ENCODE measurements around the gene KLHL30.

KLHL30 gene

GRCh38 chr2:238099714-238100048, 38.8 kb upstream of the KLHL30 start:
- H3K9me3 Mint-ChIP-seq, result no peaks in the 10 kb centered on the region
- H3K27me3 Mint-ChIP-seq (ENCODE audit: low read depth), result no peaks in the 10 kb centered on the region
- DNase-seq (ENCODE audit: low spot score), result no peak
- H3K36me3 Mint-ChIP-seq (ENCODE audit: low read depth), result peaks cover 8% of the 10 kb centered on the region
- H3K27ac Mint-ChIP-seq, result no peak overlapping the region
- no peak overlapping the region for H3K4me3 Mint-ChIP-seq
- H3K4me1 Mint-ChIP-seq (ENCODE audit: low read depth), result no peaks in the 10 kb centered on the region

GRCh38 chr2:238100049-238100820, 38.2 kb upstream of the KLHL30 start, which contains the start of gene ESPNL:
ESPNL (plus strand) TSS chr2:238100340; CDS start chr2:238100420, 80 bp downstream.
- no peaks in the 10 kb centered on the region for H3K9me3 Mint-ChIP-seq
- H3K4me1 Mint-ChIP-seq (ENCODE audit: low read depth), result no peaks in the 10 kb centered on the region
- no peaks in the 10 kb centered on the region for H3K27me3 Mint-ChIP-seq (ENCODE audit: low read depth)
- DNase-seq (ENCODE audit: low spot score), result no peak
- peaks cover 8% of the 10 kb centered on the region for H3K36me3 Mint-ChIP-seq (ENCODE audit: low read depth)
- no peak within 1 kb of the TSS for H3K4me3 Mint-ChIP-seq
- no peak within 1 kb of the TSS for H3K27ac Mint-ChIP-seq

- no peaks in the 10 kb centered on the region for H3K4me1 Mint-ChIP-seq (ENCODE audit: low read depth)
- H3K27me3 Mint-ChIP-seq (ENCODE audit: low read depth), result no peaks in the 10 kb centered on the region
- H3K27ac Mint-ChIP-seq, result no peak overlapping the region
- no peak overlapping the region for H3K4me3 Mint-ChIP-seq
- no peaks in the 10 kb centered on the region for H3K9me3 Mint-ChIP-seq
- peaks cover 8% of the 10 kb centered on the region for H3K36me3 Mint-ChIP-seq (ENCODE audit: low read depth)
- DNase-seq (ENCODE audit: low spot score), result no peak
Measured at GRCh38 chr2:238100821-238101771, 37.4 kb upstream of the KLHL30 start.

DNA sequence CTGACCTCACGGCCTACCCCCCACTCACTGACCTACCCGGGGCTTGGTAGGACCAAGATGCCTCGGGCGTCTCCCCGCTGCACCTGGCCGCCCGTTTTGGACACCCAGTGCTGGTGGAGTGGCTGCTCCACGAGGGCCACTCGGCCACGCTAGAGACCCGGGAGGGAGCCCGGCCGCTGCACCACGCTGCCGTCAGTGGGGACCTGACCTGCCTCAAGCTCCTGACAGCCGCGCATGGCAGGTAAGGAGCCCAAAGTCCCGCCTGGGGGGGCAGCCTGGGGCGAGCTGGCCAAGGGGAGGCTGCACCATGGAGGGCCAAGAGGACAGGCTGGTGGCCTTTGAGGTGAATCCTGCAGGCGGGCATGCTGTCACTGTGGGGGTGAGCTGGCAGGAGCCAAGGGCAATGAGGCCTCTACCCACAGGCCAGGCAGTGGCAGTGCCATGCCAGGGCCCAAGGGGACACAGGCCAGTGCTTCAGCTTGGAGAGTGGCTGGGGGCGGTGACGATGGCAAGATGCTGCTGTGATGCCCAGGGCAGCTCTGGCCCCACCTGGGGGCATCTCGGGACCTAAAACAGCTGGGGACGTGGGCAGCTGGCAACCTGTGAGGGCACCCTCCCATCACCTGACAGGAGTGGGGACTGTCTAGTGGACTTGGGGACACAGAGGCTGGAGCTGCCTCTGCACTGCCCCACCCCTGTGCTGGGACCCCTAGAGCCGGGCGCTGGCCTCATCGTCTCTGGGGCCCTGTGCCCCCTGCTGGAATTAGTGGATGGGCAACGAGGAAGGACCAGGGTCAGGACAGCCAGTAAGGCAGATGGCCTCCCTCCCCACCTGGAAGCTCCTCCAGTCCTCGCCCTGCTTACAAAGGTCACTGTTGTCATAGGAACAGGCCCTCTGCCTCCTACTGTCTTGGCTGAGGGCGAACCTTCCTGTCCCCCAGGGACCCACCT, 36.3 kb upstream of the KLHL30 start:
- Mint-ChIP-seq H3K9me3 (no peaks in the 10 kb centered on the region), H3K4me3 (no peak overlapping the region), H3K4me1 (ENCODE audit: low read depth) (no peaks in the 10 kb centered on the region), H3K27ac (no peak overlapping the region), H3K36me3 (ENCODE audit: low read depth) (peaks cover 5% of the 10 kb centered on the region), H3K27me3 (ENCODE audit: low read depth) (no peaks in the 10 kb centered on the region)
- DNase-seq (ENCODE audit: low spot score), result no peak

DNA sequence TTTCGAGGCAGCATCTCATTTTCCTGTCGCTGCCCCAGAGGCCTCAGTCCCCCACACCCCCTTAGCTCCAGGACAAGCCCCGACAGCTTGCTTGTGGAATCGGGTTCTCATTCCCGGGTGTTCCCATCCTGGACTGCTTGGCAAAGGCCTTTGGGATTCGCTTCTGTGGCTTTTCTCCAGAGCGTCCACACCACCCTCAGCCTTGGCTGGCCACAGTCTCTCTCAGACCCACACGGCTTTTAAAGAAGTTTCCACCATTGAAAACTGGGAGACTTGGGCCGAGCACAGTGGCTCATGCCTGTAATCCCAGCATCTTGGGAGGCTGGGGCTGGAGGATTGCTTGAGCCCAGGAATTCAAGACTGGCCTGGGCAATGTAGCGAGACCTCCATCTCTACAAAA, 35.6 kb upstream of the KLHL30 start:
- Mint-ChIP-seq H3K27me3 (ENCODE audit: low read depth) (no peaks in the 10 kb centered on the region), H3K27ac (no peak overlapping the region), H3K9me3 (no peaks in the 10 kb centered on the region), H3K4me1 (ENCODE audit: low read depth) (no peaks in the 10 kb centered on the region), H3K36me3 (ENCODE audit: low read depth) (peaks cover 2% of the 10 kb centered on the region), H3K4me3 (no peak overlapping the region)
- no peak for DNase-seq (ENCODE audit: low spot score)

DNA sequence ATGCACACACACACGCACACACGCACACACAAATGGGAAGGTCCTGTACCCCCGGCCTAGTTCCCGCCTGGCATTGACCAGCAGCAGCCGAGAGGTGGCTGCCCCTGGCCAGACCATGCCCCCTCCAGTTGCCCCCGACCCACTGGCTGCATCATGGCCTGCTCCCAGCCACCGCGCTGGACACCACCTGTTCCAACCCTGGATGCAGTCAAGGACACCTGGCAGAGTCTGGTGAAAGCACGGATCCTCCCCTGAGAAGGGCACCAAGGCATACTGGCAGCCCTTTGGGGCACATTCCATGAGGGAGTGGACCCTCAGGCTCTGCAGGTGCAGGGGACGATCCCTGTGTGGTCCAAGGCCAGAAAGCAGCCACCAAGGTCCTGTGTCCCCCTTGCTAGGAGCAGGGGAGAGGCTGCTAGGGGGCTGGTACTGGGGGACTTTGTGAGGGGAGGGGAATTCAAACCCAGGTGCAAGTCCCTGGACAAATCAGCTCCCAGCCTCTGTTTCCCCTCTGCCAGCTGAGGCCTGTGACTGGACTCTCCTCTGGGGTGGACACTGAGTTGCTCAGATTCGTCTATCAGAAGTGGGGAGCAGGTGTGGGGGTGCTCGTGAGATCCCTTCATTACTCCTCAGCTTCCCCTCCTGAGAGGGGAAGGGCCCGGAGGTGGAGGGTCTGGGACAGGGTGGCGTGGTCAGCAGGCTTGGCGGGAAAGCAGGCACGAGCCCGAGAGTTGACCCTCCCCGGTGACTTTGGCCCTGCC, 34.8 kb upstream of the KLHL30 start:
- no peak for DNase-seq (ENCODE audit: low spot score)
- Mint-ChIP-seq H3K4me3 (no peak overlapping the region), H3K4me1 (ENCODE audit: low read depth) (peaks cover under 1% of the 10 kb centered on the region), H3K27ac (no peak overlapping the region), H3K27me3 (ENCODE audit: low read depth) (no peaks in the 10 kb centered on the region), H3K36me3 (ENCODE audit: low read depth) (peaks cover 2% of the 10 kb centered on the region), H3K9me3 (no peaks in the 10 kb centered on the region)

DNA sequence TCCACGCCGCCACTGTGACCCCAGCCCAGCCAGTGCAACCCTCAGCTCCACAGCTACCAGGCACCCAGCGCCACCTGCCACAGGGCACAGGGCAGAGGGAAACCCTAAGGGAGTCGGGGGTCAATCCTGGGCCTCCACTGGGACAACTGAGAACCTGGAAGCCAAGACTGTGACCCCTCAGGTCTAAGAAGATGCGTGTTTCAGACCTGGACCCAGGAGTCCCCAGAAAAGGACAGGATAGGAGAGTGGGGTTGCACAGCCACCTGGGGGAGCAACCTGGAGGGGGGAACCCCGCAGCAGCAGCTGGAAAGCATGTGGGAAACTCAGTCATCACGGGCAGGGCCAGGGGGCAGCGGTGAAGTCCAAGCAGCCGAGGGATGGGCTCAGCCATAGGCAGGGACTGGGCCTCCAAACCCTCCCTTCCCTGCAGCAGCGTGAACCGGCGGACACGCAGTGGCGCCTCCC, 34.2 kb upstream of the KLHL30 start:
- H3K27me3 Mint-ChIP-seq (ENCODE audit: low read depth), result no peaks in the 10 kb centered on the region
- no peak for DNase-seq (ENCODE audit: low spot score)
- H3K4me3 Mint-ChIP-seq, result no peak overlapping the region

GRCh38 chr2:238104691-238105371, 33.6 kb upstream of the KLHL30 start:
- DNase-seq (ENCODE audit: low spot score), result no peak
- no peaks in the 10 kb centered on the region for H3K27me3 Mint-ChIP-seq (ENCODE audit: low read depth)
- H3K4me3 Mint-ChIP-seq, result no peak overlapping the region

More for the DNA sequence above, 34.2 kb upstream of the KLHL30 start:
- Mint-ChIP-seq H3K27ac (no peak overlapping the region), H3K36me3 (ENCODE audit: low read depth) (no peaks in the 10 kb centered on the region), H3K9me3 (no peaks in the 10 kb centered on the region), H3K4me1 (ENCODE audit: low read depth) (peaks cover 5% of the 10 kb centered on the region)

DNA sequence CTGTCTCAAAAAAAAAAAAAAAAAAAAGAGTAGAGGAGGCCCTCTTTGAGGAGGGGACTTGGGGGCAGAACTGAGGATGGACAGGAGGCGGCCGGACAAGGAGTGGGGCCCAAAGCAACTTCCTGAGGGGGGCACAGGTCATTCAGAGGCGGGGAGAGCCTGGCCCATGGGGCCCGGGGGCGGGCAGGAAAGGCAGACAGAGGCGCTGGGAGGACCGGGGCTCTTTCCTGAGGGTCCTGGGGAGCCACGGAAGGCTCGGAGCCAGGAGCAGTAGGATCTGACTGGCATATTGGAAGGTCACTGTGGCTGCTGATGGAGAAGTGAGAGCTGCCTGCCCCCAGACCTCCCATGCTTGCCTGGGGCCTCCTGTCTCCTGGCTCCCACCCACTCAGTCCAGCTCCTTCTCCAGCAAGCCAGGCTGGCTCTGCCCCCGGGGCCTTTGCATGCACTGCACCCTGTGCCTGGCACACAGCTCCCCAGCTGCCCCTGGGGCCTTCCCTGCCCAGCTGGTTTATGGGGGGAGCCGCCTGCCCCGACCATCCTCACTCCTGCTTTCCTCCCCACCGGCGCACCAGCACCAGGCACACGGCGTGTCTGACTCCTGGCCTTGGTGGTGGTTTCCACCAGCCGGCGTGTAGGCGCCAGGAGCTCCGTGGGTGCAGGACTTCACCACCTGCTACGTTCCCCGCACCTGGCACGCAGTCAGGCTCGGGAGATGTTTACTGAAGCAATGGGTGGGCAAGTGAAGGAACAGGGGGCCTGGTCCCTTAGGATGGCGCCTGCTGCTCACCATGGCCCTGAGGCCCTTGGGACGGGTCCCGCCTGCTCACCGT, 32.7 kb upstream of the KLHL30 start:
- H3K9me3 Mint-ChIP-seq, result no peaks in the 10 kb centered on the region
- H3K27ac Mint-ChIP-seq, result no peak overlapping the region
- H3K4me3 Mint-ChIP-seq, result no peak overlapping the region
- no peak for DNase-seq (ENCODE audit: low spot score)
- H3K36me3 Mint-ChIP-seq (ENCODE audit: low read depth), result no peaks in the 10 kb centered on the region
- peaks cover 5% of the 10 kb centered on the region for H3K4me1 Mint-ChIP-seq (ENCODE audit: low read depth)
- no peaks in the 10 kb centered on the region for H3K27me3 Mint-ChIP-seq (ENCODE audit: low read depth)

More at GRCh38 chr2:238104691-238105371, 33.6 kb upstream of the KLHL30 start:
- Mint-ChIP-seq H3K27ac (no peak overlapping the region), H3K36me3 (ENCODE audit: low read depth) (no peaks in the 10 kb centered on the region), H3K4me1 (ENCODE audit: low read depth) (peaks cover 5% of the 10 kb centered on the region), H3K9me3 (no peaks in the 10 kb centered on the region)

GRCh38 chr2:238106339-238106697, 32.1 kb upstream of the KLHL30 start:
- Mint-ChIP-seq H3K27me3 (ENCODE audit: low read depth) (no peaks in the 10 kb centered on the region), H3K27ac (no peak overlapping the region), H3K4me3 (no peak overlapping the region), H3K36me3 (ENCODE audit: low read depth) (no peaks in the 10 kb centered on the region), H3K4me1 (ENCODE audit: low read depth) (peaks cover 5% of the 10 kb centered on the region), H3K9me3 (peaks cover 2% of the 10 kb centered on the region)
- DNase-seq (ENCODE audit: low spot score), result no peak

- Mint-ChIP-seq H3K27me3 (ENCODE audit: low read depth) (no peaks in the 10 kb centered on the region), H3K27ac (no peak overlapping the region), H3K9me3 (peaks cover 6% of the 10 kb centered on the region), H3K36me3 (ENCODE audit: low read depth) (no peaks in the 10 kb centered on the region), H3K4me1 (ENCODE audit: low read depth) (peaks cover 5% of the 10 kb centered on the region), H3K4me3 (no peak overlapping the region)
- no peak for DNase-seq (ENCODE audit: low spot score)
Measured at GRCh38 chr2:238106698-238107524, 31.6 kb upstream of the KLHL30 start.

All from T-helper 2 cell treated with Interferon-gamma antibody and Interleukin-4, amounts not matched to agents 5 μg/mL and 100 μg/mL, for 36 hours (primary cell).